Measurements from ENCODE around the gene PGM2. TPM values are rescaled to one million over a fixed set of nuclear protein-coding genes. Genes with fewer than 3 reads are reported as not detected.

The PGM2 gene
- total and polyA plus RNA-seq, 5 donors from 2014 or later = 20.5 to 29.5 (median 22.1) TPM

DNA sequence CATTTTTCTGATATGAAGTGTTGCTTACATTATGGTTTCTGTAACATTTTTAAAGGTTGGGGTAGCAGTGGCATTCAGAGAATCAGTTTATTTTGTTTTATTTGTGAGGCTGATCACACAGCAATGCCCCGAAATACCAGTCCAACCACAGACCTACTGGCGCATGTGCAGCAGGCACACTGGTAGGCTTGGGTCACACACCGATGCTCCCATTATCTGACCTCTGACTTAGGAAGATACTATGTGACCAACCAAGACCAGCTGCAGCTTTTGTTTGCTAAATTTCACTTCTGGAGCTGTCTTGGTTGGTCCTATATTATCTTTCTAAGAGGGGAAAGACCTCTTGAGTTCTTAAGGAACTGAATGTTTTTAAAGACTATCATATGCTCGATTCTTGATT lies 18.7 kb downstream of the PGM2 start:
- no peak for ATAC-seq (ENCODE audit: low read depth in 2 of 2)
- Histone ChIP-seq H3K27ac (ENCODE audit: insufficient read depth, low read length, poor library complexity, severe bottlenecking) (no peak overlapping the region), H3K4me3 (ENCODE audit: low read depth, low read length) (no peak overlapping the region), H3K36me3 (ENCODE audit: control insufficient read depth, insufficient read depth, low read length) (peaks cover 64% of the 10 kb centered on the region), H3K4me1 (ENCODE audit: control insufficient read depth, insufficient read depth, low read length, poor library complexity, severe bottlenecking) (no peaks in the 10 kb centered on the region), H3K27me3 (ENCODE audit: control insufficient read depth, insufficient read depth, low read length) (no peaks in the 10 kb centered on the region), H3K9me3 (ENCODE audit: control insufficient read depth in 2 of 2, low read length in 2 of 2) (no peaks in the 10 kb centered on the region)
- H3K27ac Mint-ChIP-seq = no peak overlapping the region
- H3K9me3 Mint-ChIP-seq = no peaks in the 10 kb centered on the region
- no peaks in the 10 kb centered on the region for H3K27me3 Mint-ChIP-seq
- DNase-seq = no peak
- no peak overlapping the region for H3K4me3 Mint-ChIP-seq
- peaks cover 0 to 5% (median 1%) of the 10 kb centered on the region in 4 donors for H3K4me1 Mint-ChIP-seq
- peaks cover 49% of the 10 kb centered on the region for H3K36me3 Mint-ChIP-seq

DNA sequence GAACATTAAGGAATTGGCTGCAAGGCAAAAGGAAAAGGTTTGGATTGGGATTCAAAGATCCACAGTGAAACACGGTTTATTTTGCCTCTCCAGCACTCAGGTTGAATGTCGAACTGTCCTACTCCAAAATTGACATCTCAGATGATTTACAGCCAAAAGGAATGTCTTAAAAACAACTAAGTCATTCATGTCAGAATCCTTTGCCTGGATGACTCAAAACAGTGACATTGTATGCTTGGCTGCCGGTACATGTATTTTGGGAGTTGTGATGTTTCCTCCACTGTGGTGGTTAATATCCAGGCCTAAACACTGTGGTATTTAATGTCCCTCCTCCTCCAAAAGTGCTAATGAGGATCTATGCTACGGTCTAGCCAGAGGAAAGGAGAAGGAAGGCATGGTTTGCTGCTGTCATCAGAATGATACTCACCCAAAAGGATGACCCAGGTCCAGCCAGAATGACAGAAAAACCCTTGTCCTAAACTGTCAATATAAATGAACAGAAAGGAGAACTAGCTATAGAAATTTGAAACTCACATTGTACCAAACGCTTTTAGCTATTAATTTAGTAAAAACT lies 20.9 kb downstream of the PGM2 start:
- Histone ChIP-seq H3K4me3 (ENCODE audit: low read depth, low read length) (no peak overlapping the region), H3K9me3 (ENCODE audit: control insufficient read depth in 2 of 2, low read length in 2 of 2) (no peaks in the 10 kb centered on the region), H3K4me1 (ENCODE audit: control insufficient read depth, insufficient read depth, low read length, poor library complexity, severe bottlenecking) (no peaks in the 10 kb centered on the region), H3K27me3 (ENCODE audit: control insufficient read depth, insufficient read depth, low read length) (no peaks in the 10 kb centered on the region), H3K36me3 (ENCODE audit: control insufficient read depth, insufficient read depth, low read length) (peaks cover 64% of the 10 kb centered on the region), H3K27ac (ENCODE audit: insufficient read depth, low read length, poor library complexity, severe bottlenecking) (no peak overlapping the region)
- Mint-ChIP-seq H3K27ac (no peak overlapping the region), H3K4me1 (peaks cover 0 to 5% (median 0%) of the 10 kb centered on the region in 4 donors), H3K9me3 (no peaks in the 10 kb centered on the region), H3K4me3 (no peak overlapping the region), H3K36me3 (peaks cover 51% of the 10 kb centered on the region), H3K27me3 (no peaks in the 10 kb centered on the region)
- DNase-seq = no peak
- no peak for ATAC-seq (ENCODE audit: low read depth in 2 of 2)

DNA sequence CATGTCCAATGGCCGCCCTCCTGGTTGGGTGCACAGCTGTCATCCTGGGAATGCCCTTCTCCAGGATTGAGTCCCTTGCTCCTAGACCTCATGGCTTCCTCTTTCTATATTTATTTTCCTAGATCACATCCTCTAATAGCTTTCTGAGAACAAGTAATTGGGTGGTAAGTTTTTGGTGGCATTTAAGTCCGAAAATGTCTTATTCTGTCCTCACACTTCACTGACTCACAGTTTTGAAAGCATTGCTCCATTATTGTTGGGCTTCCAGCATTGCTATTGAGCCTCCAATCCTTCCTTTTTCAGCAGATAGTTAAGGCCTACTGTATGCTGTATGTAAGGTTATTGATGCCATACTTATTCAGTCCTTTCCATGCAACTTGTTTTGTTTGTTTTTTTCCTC lies 25.9 kb downstream of the PGM2 start:
- peaks cover 0 to 5% (median 0%) of the 10 kb centered on the region in 4 donors for H3K4me1 Mint-ChIP-seq
- no peaks in the 10 kb centered on the region for H3K9me3 Mint-ChIP-seq
- no peak overlapping the region for H3K4me3 Mint-ChIP-seq
- Histone ChIP-seq H3K9me3 (ENCODE audit: control insufficient read depth in 2 of 2, low read length in 2 of 2) (no peaks in the 10 kb centered on the region), H3K36me3 (ENCODE audit: control insufficient read depth, insufficient read depth, low read length) (peaks cover 63% of the 10 kb centered on the region), H3K27me3 (ENCODE audit: control insufficient read depth, insufficient read depth, low read length) (no peaks in the 10 kb centered on the region), H3K4me3 (ENCODE audit: low read depth, low read length) (no peak overlapping the region), H3K4me1 (ENCODE audit: control insufficient read depth, insufficient read depth, low read length, poor library complexity, severe bottlenecking) (no peaks in the 10 kb centered on the region), H3K27ac (ENCODE audit: insufficient read depth, low read length, poor library complexity, severe bottlenecking) (no peak overlapping the region)
- DNase-seq = no peak
- H3K27me3 Mint-ChIP-seq = no peaks in the 10 kb centered on the region
- no peak for ATAC-seq (ENCODE audit: low read depth in 2 of 2)
- H3K36me3 Mint-ChIP-seq = peaks cover 42% of the 10 kb centered on the region
- no peak overlapping the region for H3K27ac Mint-ChIP-seq

DNA sequence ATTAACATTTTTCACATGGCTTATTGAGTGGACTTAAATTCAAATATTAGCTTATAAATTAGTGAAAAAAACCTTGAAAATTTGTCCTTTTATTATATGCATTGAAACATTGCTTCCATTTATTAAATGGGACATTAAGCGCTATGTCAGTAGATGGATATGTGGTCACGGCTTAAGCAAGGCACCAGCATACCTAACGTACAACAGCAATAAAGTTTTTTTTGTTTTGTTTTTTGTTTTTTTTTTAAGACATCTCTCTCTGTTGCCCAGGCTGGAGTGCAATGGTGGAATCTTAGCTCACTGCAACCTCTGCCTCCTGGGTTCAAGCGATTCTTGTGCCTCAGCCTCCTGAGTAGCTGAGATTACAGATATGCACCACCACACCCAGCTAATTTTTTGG lies 31.6 kb downstream of the PGM2 start:
- peaks cover 40% of the 10 kb centered on the region for H3K36me3 Mint-ChIP-seq
- Histone ChIP-seq H3K4me3 (ENCODE audit: low read depth, low read length) (no peak overlapping the region), H3K4me1 (ENCODE audit: control insufficient read depth, insufficient read depth, low read length, poor library complexity, severe bottlenecking) (no peaks in the 10 kb centered on the region), H3K27me3 (ENCODE audit: control insufficient read depth, insufficient read depth, low read length) (no peaks in the 10 kb centered on the region), H3K9me3 (ENCODE audit: control insufficient read depth in 2 of 2, low read length in 2 of 2) (no peaks in the 10 kb centered on the region), H3K36me3 (ENCODE audit: control insufficient read depth, insufficient read depth, low read length) (peaks cover 51% of the 10 kb centered on the region), H3K27ac (ENCODE audit: insufficient read depth, low read length, poor library complexity, severe bottlenecking) (no peak overlapping the region)
- H3K4me3 Mint-ChIP-seq = no peak overlapping the region
- DNase-seq (no peak), ATAC-seq (ENCODE audit: low read depth in 2 of 2) (no peak)
- peaks cover 0 to 5% (median 2%) of the 10 kb centered on the region in 4 donors for H3K4me1 Mint-ChIP-seq
- H3K9me3 Mint-ChIP-seq = no peaks in the 10 kb centered on the region
- no peaks in the 10 kb centered on the region for H3K27me3 Mint-ChIP-seq
- H3K27ac Mint-ChIP-seq = no peak overlapping the region

DNA sequence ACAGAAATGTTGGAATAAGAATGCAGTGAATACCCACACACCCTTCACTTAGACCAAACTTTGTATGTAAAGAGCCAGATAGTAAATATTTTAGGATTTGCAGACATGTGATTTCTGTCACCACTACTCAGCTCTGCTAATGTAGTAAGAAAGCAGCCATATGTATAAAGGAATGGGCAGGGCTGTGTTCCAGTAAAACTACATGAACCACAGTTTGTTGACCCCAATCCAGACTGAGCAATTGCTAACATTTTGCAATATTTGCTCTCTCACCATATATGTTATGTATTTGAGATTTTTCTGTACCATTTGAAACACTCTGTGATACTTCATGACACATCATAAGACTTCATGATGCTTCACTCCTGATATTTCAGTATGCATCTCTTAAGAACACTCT lies 32.4 kb downstream of the PGM2 start:
- Histone ChIP-seq H3K27me3 (ENCODE audit: control insufficient read depth, insufficient read depth, low read length) (no peaks in the 10 kb centered on the region), H3K4me3 (ENCODE audit: low read depth, low read length) (no peak overlapping the region), H3K4me1 (ENCODE audit: control insufficient read depth, insufficient read depth, low read length, poor library complexity, severe bottlenecking) (no peaks in the 10 kb centered on the region), H3K9me3 (ENCODE audit: control insufficient read depth in 2 of 2, low read length in 2 of 2) (no peaks in the 10 kb centered on the region), H3K36me3 (ENCODE audit: control insufficient read depth, insufficient read depth, low read length) (peaks cover 45% of the 10 kb centered on the region), H3K27ac (ENCODE audit: insufficient read depth, low read length, poor library complexity, severe bottlenecking) (no peak overlapping the region)
- Mint-ChIP-seq H3K27me3 (no peaks in the 10 kb centered on the region), H3K9me3 (no peaks in the 10 kb centered on the region), H3K4me3 (no peak overlapping the region), H3K27ac (no peak overlapping the region), H3K36me3 (peaks cover 34% of the 10 kb centered on the region), H3K4me1 (peaks cover 0 to 5% (median 2%) of the 10 kb centered on the region in 4 donors)
- ATAC-seq (ENCODE audit: low read depth in 2 of 2) = no peak
- no peak for DNase-seq

DNA sequence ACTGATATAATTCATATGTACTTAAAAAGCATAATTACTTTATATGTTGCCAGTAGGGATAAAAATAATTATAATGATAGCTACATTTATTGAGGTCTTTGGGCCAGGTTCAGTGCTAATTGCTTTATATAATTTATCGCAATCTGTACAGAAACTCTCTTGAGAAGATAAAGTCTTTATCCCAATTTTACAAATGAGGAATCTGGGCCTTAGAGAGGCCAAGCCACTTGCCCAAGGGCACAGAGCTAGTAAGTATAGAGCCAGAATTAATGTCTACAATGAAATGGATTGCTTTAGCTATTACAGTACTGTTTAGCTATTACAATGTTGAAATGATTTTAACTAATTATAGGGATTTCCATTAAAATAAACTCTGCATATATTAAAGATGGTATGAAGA lies 33.8 kb downstream of the PGM2 start:
- H3K4me3 Mint-ChIP-seq = no peak overlapping the region
- peaks cover 32% of the 10 kb centered on the region for H3K36me3 Mint-ChIP-seq
- H3K27ac Mint-ChIP-seq = no peak overlapping the region
- no peaks in the 10 kb centered on the region for H3K4me1 ChIP-seq (ENCODE audit: control insufficient read depth, insufficient read depth, low read length, poor library complexity, severe bottlenecking)
- peaks cover 42% of the 10 kb centered on the region for H3K36me3 ChIP-seq (ENCODE audit: control insufficient read depth, insufficient read depth, low read length)
- H3K4me1 Mint-ChIP-seq = peaks cover 0 to 3% (median under 1%) of the 10 kb centered on the region in 4 donors
- ATAC-seq (ENCODE audit: low read depth in 2 of 2) (no peak), DNase-seq (no peak)
- H3K4me3 ChIP-seq (ENCODE audit: low read depth, low read length) = no peak overlapping the region
- H3K27me3 ChIP-seq (ENCODE audit: control insufficient read depth, insufficient read depth, low read length) = no peaks in the 10 kb centered on the region
- H3K9me3 ChIP-seq (ENCODE audit: control insufficient read depth in 2 of 2, low read length in 2 of 2) = no peaks in the 10 kb centered on the region
- no peak overlapping the region for H3K27ac ChIP-seq (ENCODE audit: insufficient read depth, low read length, poor library complexity, severe bottlenecking)
- no peaks in the 10 kb centered on the region for H3K9me3 Mint-ChIP-seq
- H3K27me3 Mint-ChIP-seq = no peaks in the 10 kb centered on the region

DNA sequence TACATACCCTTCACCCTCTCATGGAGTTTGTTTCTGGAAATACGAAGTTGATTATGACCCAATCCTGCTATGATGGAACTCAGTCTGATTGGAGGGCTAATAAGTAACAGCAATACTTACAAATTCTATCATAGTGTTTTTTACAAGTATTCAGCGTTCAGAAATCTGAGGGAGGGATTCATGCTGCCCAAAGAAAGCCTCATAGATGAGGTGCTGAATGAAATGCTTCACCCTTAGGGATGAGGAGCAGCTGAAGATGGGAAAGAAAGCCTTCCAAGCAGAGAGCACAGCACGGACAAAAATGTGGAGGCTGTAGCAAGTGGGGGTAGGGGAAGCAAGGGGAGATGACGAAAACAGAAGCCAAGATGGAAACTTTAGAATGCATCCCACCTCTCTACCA lies 36.5 kb downstream of the PGM2 start:
- Mint-ChIP-seq H3K4me1 (peaks cover 0 to 3% (median 0%) of the 10 kb centered on the region in 4 donors), H3K4me3 (no peak overlapping the region), H3K27ac (peak overlapping the region in 1 of 3 donors; percentile 17), H3K36me3 (peaks cover 44% of the 10 kb centered on the region), H3K27me3 (no peaks in the 10 kb centered on the region), H3K9me3 (no peaks in the 10 kb centered on the region)
- Histone ChIP-seq H3K4me3 (ENCODE audit: low read depth, low read length) (no peak overlapping the region), H3K27ac (ENCODE audit: insufficient read depth, low read length, poor library complexity, severe bottlenecking) (no peak overlapping the region), H3K36me3 (ENCODE audit: control insufficient read depth, insufficient read depth, low read length) (peaks cover 27% of the 10 kb centered on the region), H3K9me3 (ENCODE audit: control insufficient read depth in 2 of 2, low read length in 2 of 2) (no peaks in the 10 kb centered on the region), H3K27me3 (ENCODE audit: control insufficient read depth, insufficient read depth, low read length) (no peaks in the 10 kb centered on the region), H3K4me1 (ENCODE audit: control insufficient read depth, insufficient read depth, low read length, poor library complexity, severe bottlenecking) (no peaks in the 10 kb centered on the region)
- ATAC-seq (ENCODE audit: low read depth in 2 of 2) = no peak
- DNase-seq = no peak

DNA sequence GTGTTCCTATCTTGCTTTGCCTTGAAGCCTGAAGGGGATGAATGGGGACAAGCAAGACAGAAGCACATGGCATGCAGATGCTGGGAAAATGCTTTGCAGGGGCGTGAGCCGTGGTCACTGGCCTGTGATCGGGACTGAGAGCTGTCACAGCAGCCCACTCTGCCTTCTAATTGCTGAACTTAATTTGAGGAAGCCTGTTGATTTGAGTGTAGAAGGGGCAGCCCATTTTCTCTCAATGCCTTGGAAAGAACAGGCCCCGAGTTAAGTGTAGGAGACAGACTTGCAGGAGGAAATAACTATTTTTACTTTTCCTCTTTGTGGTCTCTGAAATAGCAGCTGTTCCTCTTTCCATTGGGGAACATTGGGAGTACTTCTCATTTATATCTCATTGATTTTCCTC lies 38.3 kb downstream of the PGM2 start:
- Mint-ChIP-seq H3K36me3 (peaks cover 50% of the 10 kb centered on the region), H3K4me3 (no peak overlapping the region), H3K4me1 (peaks cover 0 to 3% (median 0%) of the 10 kb centered on the region in 4 donors), H3K9me3 (no peaks in the 10 kb centered on the region), H3K27me3 (no peaks in the 10 kb centered on the region), H3K27ac (no peak overlapping the region)
- Histone ChIP-seq H3K4me3 (ENCODE audit: low read depth, low read length) (no peak overlapping the region), H3K36me3 (ENCODE audit: control insufficient read depth, insufficient read depth, low read length) (peaks cover 18% of the 10 kb centered on the region), H3K27ac (ENCODE audit: insufficient read depth, low read length, poor library complexity, severe bottlenecking) (no peak overlapping the region), H3K4me1 (ENCODE audit: control insufficient read depth, insufficient read depth, low read length, poor library complexity, severe bottlenecking) (no peaks in the 10 kb centered on the region), H3K27me3 (ENCODE audit: control insufficient read depth, insufficient read depth, low read length) (no peaks in the 10 kb centered on the region), H3K9me3 (ENCODE audit: control insufficient read depth in 2 of 2, low read length in 2 of 2) (no peaks in the 10 kb centered on the region)
- no peak for ATAC-seq (ENCODE audit: low read depth in 2 of 2)
- DNase-seq = no peak

Data from CD4-positive, CD25-positive, alpha-beta regulatory T cell (primary cell).